HepG2 (cell line): ENCODE data around the gene RAD50. TPM values are rescaled to one million over a fixed set of nuclear protein-coding genes. Genes with fewer than 3 reads are reported as not detected.

ENCODE experiments used
- ATAC-seq: fragments of 200-7000 bp; cut with Tn5 transposase; 3 replicates; pipeline ENCODE4 v1.9.1; 2020; ENCODE audit warnings: mild to moderate bottlenecking, moderate library complexity
- BruUV-seq: library from RNA; stranded (reverse); fragments of 400-500 nt; replicated peaks from 2 replicates; lab custom pipeline; 2021; lab: Mats Ljungman, UMichigan
- CTCF ChIA-PET: fragments of 300-600 bp; formaldehyde crosslinking; extraction: SDS; loops from one replicate; lab custom pipeline; 2021; ENCODE audit warnings: low total read pairs, inconsistent platforms, low intra/inter-chr PET ratio; lab: Yijun Ruan, JAX
- POLR2A ChIA-PET: fragments of 350-600 bp; sonication (Branson Sonifier 250); formaldehyde crosslinking; loops from one replicate; lab custom pipeline; 2020; ENCODE audit warnings: antibody characterized with exemption, inconsistent platforms; lab: Yijun Ruan, JAX
- DNase-seq: peaks from one replicate; pipeline ENCODE4 v3.0.0-alpha.2; 2015; ENCODE audit warnings: low spot score
- FAIRE-seq: peaks from 3 replicates; lab custom pipeline; 2011; peaks lifted over from hg19 to GRCh38; lab: Jason Lieb, UNC
- H2AFZ ChIP-seq: one replicate; pipeline ENCODE4 v1.6.1; 2011; ENCODE audit warnings: low read length, inconsistent platforms
- H3K27ac ChIP-seq: fragments of 300-600 bp; 3 replicates; pipeline ENCODE4 v1.8.0; 2011; ENCODE audit warnings: mixed run types, mild to moderate bottlenecking, mixed read lengths, low read length, inconsistent platforms; ENCODE audit not compliant: insufficient read depth; ENCODE audit errors: extremely low read length
- H3K27me3 ChIP-seq, 2 experiments: fragments of 200-600 bp in 1 of 2; 2 replicates in 1 of 2; 3 replicates in 1 of 2; pipeline versions ENCODE4 v1.6.0 to v1.8.0; 2011; ENCODE audit warnings: low read length in 2 of 2, mild to moderate bottlenecking in 2 of 2, moderate library complexity in 2 of 2, inconsistent platforms in 1 of 2; ENCODE audit not compliant: insufficient read depth in 2 of 2, control insufficient read depth in 1 of 2
- H3K36me3 ChIP-seq, 2 experiments: fragments of 200-600 bp in 1 of 2; replicated peaks in 1 of 2; 2 replicates in 1 of 2; 3 replicates in 1 of 2; pipeline versions ENCODE4 v1.5.1 to v1.8.0; 2011; ENCODE audit warnings: low read length in 2 of 2, inconsistent platforms in 1 of 2; ENCODE audit not compliant: insufficient read depth in 2 of 2, control insufficient read depth in 1 of 2
- H3K4me1 ChIP-seq: 2 replicates; pipeline ENCODE4 v1.5.1; 2012; ENCODE audit warnings: low read length, inconsistent platforms; ENCODE audit not compliant: insufficient read depth
- H3K4me2 ChIP-seq: 2 replicates; pipeline ENCODE4 v1.6.0; 2011; ENCODE audit warnings: low read depth, low read length, inconsistent platforms
- H3K4me3 ChIP-seq, 3 experiments: fragments of 200-600 bp in 1 of 3; sonication (generic), shearing (Covaris generic) in 1 of 3; replicated peaks in 1 of 3; 2 replicates each; pipeline ENCODE4 v1.5.1; 2011 to 2016; ENCODE audit warnings: low read length in 3 of 3, inconsistent platforms in 2 of 3, low read depth in 2 of 3, mild to moderate bottlenecking in 2 of 3, control low read depth in 1 of 3, mixed read lengths in 1 of 3; ENCODE audit not compliant: insufficient read depth in 1 of 3
- H3K79me2 ChIP-seq: one replicate; pipeline ENCODE4 v1.6.1; 2011; ENCODE audit warnings: low read length, inconsistent platforms; ENCODE audit not compliant: insufficient read depth
- H3K9ac ChIP-seq: 2 replicates; pipeline ENCODE4 v1.6.0; 2011; ENCODE audit warnings: mild to moderate bottlenecking, low read depth, low read length, inconsistent platforms; ENCODE audit not compliant: insufficient read depth
- H3K9me3 ChIP-seq: 2 replicates; pipeline ENCODE4 v1.5.1; 2012; ENCODE audit warnings: mild to moderate bottlenecking, low read length
- H4K20me1 ChIP-seq: 2 replicates; pipeline ENCODE4 v1.6.0; 2011; ENCODE audit warnings: inconsistent platforms, mild to moderate bottlenecking, low read length, moderate library complexity; ENCODE audit not compliant: insufficient read depth
- CHD2 ChIP-seq: IDR thresholded peaks from 2 replicates; pipeline ENCODE4 v1.6.1; 2011; ENCODE audit warnings: low read depth, low read length, improper control_type of control experiment
- CREM ChIP-seq, 2 experiments: sonication (generic) in 1 of 2; formaldehyde crosslinking in 1 of 2; IDR thresholded peaks; 2 replicates each; pipeline versions ENCODE4 v1.4.0 to v1.6.1; 2016 to 2020; ENCODE audit warnings: antibody characterized with exemption in 1 of 2, mild to moderate bottlenecking in 1 of 2, missing genetic modification reagents in 1 of 2
- EZH2 ChIP-seq: conservative IDR thresholded peaks from 2 replicates; pipeline ENCODE4 v1.6.1; 2012; ENCODE audit warnings: mild to moderate bottlenecking, low read depth, low read length, moderate library complexity
- FOXM1 ChIP-seq: sonication (generic); formaldehyde crosslinking; IDR thresholded peaks from 2 replicates; pipeline ENCODE4 v1.5.0; 2020; ENCODE audit warnings: missing genetic modification reagents
- GATAD2A ChIP-seq: IDR thresholded peaks from 2 replicates; pipeline ENCODE4 v1.6.1; 2016
- HDAC1 ChIP-seq: sonication (generic); formaldehyde crosslinking; IDR thresholded peaks from 2 replicates; pipeline ENCODE4 v1.5.1; 2020; ENCODE audit warnings: mild to moderate bottlenecking, missing genetic modification reagents
- HNF4G ChIP-seq, 2 experiments: sonication (generic) in 1 of 2; formaldehyde crosslinking in 1 of 2; IDR thresholded peaks; 2 replicates each; pipeline versions ENCODE4 v1.4.0 to v1.6.1; 2011 to 2020; ENCODE audit warnings: borderline replicate concordance in 2 of 2, low read depth in 2 of 2, mild to moderate bottlenecking in 2 of 2, low read length in 1 of 2, missing genetic modification reagents in 1 of 2, moderate library complexity in 1 of 2
- MED1 ChIP-seq: sonication (generic); formaldehyde crosslinking; IDR thresholded peaks from 2 replicates; pipeline ENCODE4 v1.4.0; 2020; ENCODE audit warnings: missing genetic modification reagents
- MIER3 ChIP-seq: IDR thresholded peaks from 2 replicates; pipeline ENCODE4 v1.6.1; 2016; ENCODE audit warnings: missing compliant biosample characterization, borderline replicate concordance
- NPAS2 ChIP-seq: sonication (generic); formaldehyde crosslinking; IDR thresholded peaks from 2 replicates; pipeline ENCODE4 v1.8.0; 2022; ENCODE audit warnings: mild to moderate bottlenecking, missing genetic modification reagents, borderline replicate concordance
- POLR2A ChIP-seq, 2 experiments: IDR thresholded peaks; 2 replicates each; pipeline ENCODE4 v1.6.1; 2011; ENCODE audit warnings: low read depth in 2 of 2, low read length in 2 of 2, mild to moderate bottlenecking in 1 of 2, moderate library complexity in 1 of 2; ENCODE audit not compliant: insufficient read depth in 1 of 2
- PPARG ChIP-seq: conservative IDR thresholded peaks from 2 replicates; pipeline ENCODE4 v1.6.1; 2016; ENCODE audit warnings: missing biosample characterization, missing genetic modification reagents
- RBM22 ChIP-seq: fragments of 200-400 bp; formaldehyde crosslinking; optimal IDR thresholded peaks from 2 replicates; pipeline ENCODE3; 2017; ENCODE audit warnings: mild to moderate bottlenecking, low read length, moderate library complexity
- SKI ChIP-seq: fragments of 450-650 bp; IDR thresholded peaks from one replicate; pipeline ENCODE4 v1.6.1; 2018; ENCODE audit warnings: mild to moderate bottlenecking; ENCODE audit not compliant: partially characterized antibody
- SMARCC2 ChIP-seq: fragments of 450-650 bp; IDR thresholded peaks from 2 replicates; pipeline ENCODE4 v1.6.1; 2017; ENCODE audit warnings: antibody characterized with exemption, mild to moderate bottlenecking
- STAG1 ChIP-seq: sonication (generic); formaldehyde crosslinking; IDR thresholded peaks from 2 replicates; pipeline ENCODE4 v1.4.0; 2020; ENCODE audit warnings: missing genetic modification reagents
- ZFX ChIP-seq: sonication (generic); formaldehyde crosslinking; IDR thresholded peaks from 2 replicates; pipeline ENCODE4 v1.4.0; 2020; ENCODE audit warnings: mild to moderate bottlenecking, low read depth, missing genetic modification reagents, moderate library complexity
- ZMAT3 ChIP-seq: sonication (generic); formaldehyde crosslinking; conservative IDR thresholded peaks from 2 replicates; pipeline ENCODE4 v1.7.0; 2021; ENCODE audit warnings: missing genetic modification reagents
- ZNF274 ChIP-seq: sonication (generic); formaldehyde crosslinking; IDR thresholded peaks from 2 replicates; pipeline ENCODE4 v1.5.1; 2020; ENCODE audit warnings: mild to moderate bottlenecking, missing genetic modification reagents
- whole genome bisulfite sequencing: methylation state at CpG from one replicate; pipeline ENCODE4 v1.1.6; 2017; ENCODE audit warnings: low lambda C conversion rate; 5-methylcytosine and 5-hydroxymethylcytosine counted together
- in situ Hi-C: cut with HindIII; loops from 2 replicates; pipeline ENCODE4 v1.10.0; 2017; ENCODE audit warnings: low pct_unique_long_range_greater_than_20kb; ENCODE audit not compliant: extremely low pct_ligation_motif_present
- intact Hi-C: fragments of 100-400 bp; cut with micrococcal nuclease; formaldehyde crosslinking; loops from one replicate; pipeline ENCODE4 v1.10.0; 2022; ENCODE audit not compliant: unreplicated experiment
- polyA plus RNA-seq, 8 experiments: library from polyadenylated mRNA; depleted of rRNA in 3 of 8; stranded (reverse) in 7 of 8; unstranded in 1 of 8; fragments of >200 nt; fragmentation: Illumina TruSeq in 4 of 8; extraction: Trizol in 4 of 8; gene quantifications; 2 replicates each; pipeline versions ENCODE4 v1.2.1 to v1.2.3, GENCODE V29; 2011 to 2016; ENCODE audit warnings: low read depth in 4 of 8, missing spikeins in 1 of 8, mixed read lengths in 1 of 8; ENCODE audit not compliant: insufficient read depth in 1 of 8
- total RNA-seq, 5 experiments: library from RNA; depleted of rRNA; stranded (reverse); fragments of >200 nt; fragmentation: Illumina TruSeq; extraction: Trizol; gene quantifications; 2 replicates each; pipeline ENCODE4 v1.2.3, GENCODE V29; 2016; ENCODE audit warnings: low read depth in 1 of 5
- TF ChIP-seq, protein P1 (sequence below): sonication (generic); formaldehyde crosslinking; IDR thresholded peaks from 2 replicates; pipeline ENCODE4 v1.9.0; 2021; ENCODE audit warnings: missing genetic modification reagents, borderline replicate concordance
- TF ChIP-seq, protein P2 (sequence below): sonication (generic); formaldehyde crosslinking; IDR thresholded peaks from 2 replicates; pipeline ENCODE4 v1.8.0; 2022; ENCODE audit warnings: missing genetic modification reagents, mild to moderate bottlenecking, inconsistent platforms, borderline replicate concordance

The RAD50 gene
- total and polyA plus RNA-seq, 2 of the 13 experiments (the other 11 are each of a cell fraction or from before 2014, with no cell fraction given): 19.2 to 23.4 TPM

DNA sequence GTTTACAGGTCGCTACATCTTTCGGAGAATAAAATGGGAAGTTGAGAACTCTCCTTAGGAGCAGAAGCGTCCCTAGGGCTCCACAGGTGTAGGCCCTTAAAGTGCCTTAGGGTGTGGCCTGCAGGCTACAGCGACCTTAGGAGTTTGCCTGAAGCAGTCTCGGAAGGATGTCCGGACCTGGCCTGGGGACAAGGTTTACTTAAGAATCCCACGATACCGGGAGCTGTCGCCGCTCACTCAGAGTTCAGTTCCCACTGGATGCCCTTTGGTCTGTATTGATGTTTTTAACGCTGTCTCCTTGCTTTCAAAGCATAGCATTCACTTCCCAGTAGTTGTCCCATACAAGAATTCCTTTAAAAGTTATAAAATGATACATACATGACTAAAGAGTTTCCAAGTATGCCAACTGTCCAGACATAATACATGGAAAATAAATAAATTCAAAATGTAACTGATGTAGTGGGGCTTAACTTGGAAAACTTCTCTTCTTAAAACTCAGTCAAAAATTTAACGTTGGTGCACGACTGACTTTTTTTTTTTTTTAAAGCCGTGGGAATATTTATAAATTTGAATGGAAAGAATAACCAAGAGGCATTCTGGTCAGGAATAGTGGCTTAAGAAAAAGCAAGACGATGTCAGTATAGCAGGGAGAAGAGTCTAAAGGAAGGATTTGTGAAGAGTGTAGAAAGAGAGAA is 848 bp downstream of the RAD50 start:
- peak overlapping the region; percentile 71 for H3K9ac ChIP-seq
- H3K27ac ChIP-seq: peak overlapping the region; percentile 88
- DNase-seq (peak; percentile 82), FAIRE-seq (peak; percentile 96), ATAC-seq (peak; percentile 87)
- intact Hi-C loops (loop anchor here (1.0 kb wide), 1 partner anchor 31 kb away; no protein-coding TSS in a partner anchor), in situ Hi-C loops (no loop called here)
- no peaks in the 10 kb centered on the region; a peak in 1 of 5 replicates for H3K27me3 ChIP-seq
- H3K79me2 ChIP-seq: peaks cover 34% of the 10 kb centered on the region
- 1% methylated on average over 15 of the region's 15 CpGs for WGBS
- peak overlapping the region; percentile 89 for H3K4me2 ChIP-seq
- peaks cover 17% of the 10 kb centered on the region; the same call in 1 of the 2 replicates for H3K4me1 ChIP-seq
- H3K9me3 ChIP-seq: no peaks in the 10 kb centered on the region
- no TSS peak for BruUV-seq
- ChIA-PET POLR2A (interaction anchor here (0.6 to 1.8 kb wide), 12 partner anchors 10 to 266 kb away, joined by 3 to 6 read pairs (median 3); partner anchors contain the start of gene SLC22A4), CTCF (no interaction called here)
- peak overlapping the region; percentile 71 to 73 (median 72) for H3K4me3 ChIP-seq
- no peak overlapping the region for H2AFZ ChIP-seq
- peaks cover 7 to 19% of the 10 kb centered on the region in 2 experiments; a peak in 4 of 5 replicates for H3K36me3 ChIP-seq
- no peaks in the 10 kb centered on the region for H4K20me1 ChIP-seq
- TF ChIP-seq, protein P1, sequence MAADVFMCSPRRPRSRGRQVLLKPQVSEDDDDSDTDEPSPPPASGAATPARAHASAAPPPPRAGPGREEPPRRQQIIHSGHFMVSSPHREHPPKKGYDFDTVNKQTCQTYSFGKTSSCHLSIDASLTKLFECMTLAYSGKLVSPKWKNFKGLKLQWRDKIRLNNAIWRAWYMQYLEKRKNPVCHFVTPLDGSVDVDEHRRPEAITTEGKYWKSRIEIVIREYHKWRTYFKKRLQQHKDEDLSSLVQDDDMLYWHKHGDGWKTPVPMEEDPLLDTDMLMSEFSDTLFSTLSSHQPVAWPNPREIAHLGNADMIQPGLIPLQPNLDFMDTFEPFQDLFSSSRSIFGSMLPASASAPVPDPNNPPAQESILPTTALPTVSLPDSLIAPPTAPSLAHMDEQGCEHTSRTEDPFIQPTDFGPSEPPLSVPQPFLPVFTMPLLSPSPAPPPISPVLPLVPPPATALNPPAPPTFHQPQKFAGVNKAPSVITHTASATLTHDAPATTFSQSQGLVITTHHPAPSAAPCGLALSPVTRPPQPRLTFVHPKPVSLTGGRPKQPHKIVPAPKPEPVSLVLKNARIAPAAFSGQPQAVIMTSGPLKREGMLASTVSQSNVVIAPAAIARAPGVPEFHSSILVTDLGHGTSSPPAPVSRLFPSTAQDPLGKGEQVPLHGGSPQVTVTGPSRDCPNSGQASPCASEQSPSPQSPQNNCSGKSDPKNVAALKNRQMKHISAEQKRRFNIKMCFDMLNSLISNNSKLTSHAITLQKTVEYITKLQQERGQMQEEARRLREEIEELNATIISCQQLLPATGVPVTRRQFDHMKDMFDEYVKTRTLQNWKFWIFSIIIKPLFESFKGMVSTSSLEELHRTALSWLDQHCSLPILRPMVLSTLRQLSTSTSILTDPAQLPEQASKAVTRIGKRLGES (CRISPR knock-in tag): no peak
- TF ChIP-seq GATAD2A (CRISPR knock-in tag) (peak; percentile 79), EZH2 (no peak), CREM (IDR thresholded peaks at IDR 0.05) (peak; percentile 35; the same call in 1 of the 2 replicates), CREM (CRISPR knock-in tag; IDR thresholded peaks at IDR 0.05) (no peak), HDAC1 (peak; percentile 7; the same call in 1 of the 2 replicates), ZNF274 (no peak), HNF4G (IDR thresholded peaks at IDR 0.05; ENCODE audit: borderline replicate concordance, low read depth, low read length) (peak; percentile 95), HNF4G (CRISPR knock-in tag; IDR thresholded peaks at IDR 0.05; ENCODE audit: borderline replicate concordance, low read depth) (peak; percentile 78; the same call in 1 of the 2 replicates), FOXM1 (no peak), RBM22 (no peak), NPAS2 (CRISPR knock-in tag) (no peak), MIER3 (CRISPR knock-in tag) (peak; percentile 27; the same call in 1 of the 2 replicates), ZMAT3 (CRISPR knock-in tag) (no peak), PPARG (peak; percentile 63; the same call in 1 of the 2 replicates), STAG1 (CRISPR knock-in tag) (peak; percentile 3; the same call in 1 of the 2 replicates), SKI (peak; percentile 24), ZFX (CRISPR knock-in tag) (peak; percentile 65), POLR2A (IDR thresholded peaks at IDR 0.05; ENCODE audit: insufficient read depth in 1 of 2, low read depth in 2 of 2, low read length in 2 of 2) (peak; percentile 56 to 75), CHD2 (peak; percentile 44; the same call in 1 of the 2 replicates), SMARCC2 (no peak), MED1 (CRISPR knock-in tag) (peak; percentile 75)
- TF ChIP-seq, protein P2, sequence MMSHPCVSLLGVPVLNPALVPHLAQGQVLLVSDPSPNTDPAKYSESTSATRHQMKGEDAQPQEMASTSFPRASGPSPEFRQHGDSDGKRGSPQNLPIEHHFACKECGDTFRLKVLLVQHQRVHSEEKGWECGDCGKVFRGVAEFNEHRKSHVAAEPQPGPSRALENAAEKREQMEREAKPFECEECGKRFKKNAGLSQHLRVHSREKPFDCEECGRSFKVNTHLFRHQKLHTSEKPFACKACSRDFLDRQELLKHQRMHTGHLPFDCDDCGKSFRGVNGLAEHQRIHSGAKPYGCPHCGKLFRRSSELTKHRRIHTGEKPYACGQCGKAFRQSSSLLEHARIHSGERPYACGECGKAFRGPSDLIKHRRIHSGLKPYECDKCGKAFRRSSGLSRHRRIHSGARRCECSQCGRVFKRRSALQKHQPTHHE (CRISPR knock-in tag): no peak
